Ramos (cell line): Measurements from ENCODE around the gene SIX3.

Source experiments
- in situ Hi-C: fragments of 300-500 bp; cut with MboI; formaldehyde crosslinking; loops from one replicate; pipeline ENCODE4 v1.14.3; 2022; ENCODE audit warnings: low sequenced_read_pairs; ENCODE audit not compliant: unreplicated experiment

Gene SIX3

GRCh38 chr2:44930274-44931197, 11.0 kb upstream of the SIX3 start:
- in situ Hi-C loops = no loop called here

GRCh38 chr2:44931198-44931780, 10.2 kb upstream of the SIX3 start:
- in situ Hi-C loops = no loop called here

GRCh38 chr2:44932079-44932478, 9.4 kb upstream of the SIX3 start:
- in situ Hi-C loops = no loop called here

- in situ Hi-C loops = no loop called here
Measured at GRCh38 chr2:44932564-44933392, 8.7 kb upstream of the SIX3 start.

- in situ Hi-C loops = no loop called here
Measured at GRCh38 chr2:44933434-44933951, 8.0 kb upstream of the SIX3 start.

- in situ Hi-C loops = no loop called here
Measured at GRCh38 chr2:44934038-44934982, 7.2 kb upstream of the SIX3 start.

GRCh38 chr2:44934983-44935728, 6.3 kb upstream of the SIX3 start:
- in situ Hi-C loops = no loop called here

GRCh38 chr2:44935729-44936098, 5.8 kb upstream of the SIX3 start:
- in situ Hi-C loops = no loop called here

GRCh38 chr2:44936275-44936674, 5.2 kb upstream of the SIX3 start:
- in situ Hi-C loops = no loop called here

DNA sequence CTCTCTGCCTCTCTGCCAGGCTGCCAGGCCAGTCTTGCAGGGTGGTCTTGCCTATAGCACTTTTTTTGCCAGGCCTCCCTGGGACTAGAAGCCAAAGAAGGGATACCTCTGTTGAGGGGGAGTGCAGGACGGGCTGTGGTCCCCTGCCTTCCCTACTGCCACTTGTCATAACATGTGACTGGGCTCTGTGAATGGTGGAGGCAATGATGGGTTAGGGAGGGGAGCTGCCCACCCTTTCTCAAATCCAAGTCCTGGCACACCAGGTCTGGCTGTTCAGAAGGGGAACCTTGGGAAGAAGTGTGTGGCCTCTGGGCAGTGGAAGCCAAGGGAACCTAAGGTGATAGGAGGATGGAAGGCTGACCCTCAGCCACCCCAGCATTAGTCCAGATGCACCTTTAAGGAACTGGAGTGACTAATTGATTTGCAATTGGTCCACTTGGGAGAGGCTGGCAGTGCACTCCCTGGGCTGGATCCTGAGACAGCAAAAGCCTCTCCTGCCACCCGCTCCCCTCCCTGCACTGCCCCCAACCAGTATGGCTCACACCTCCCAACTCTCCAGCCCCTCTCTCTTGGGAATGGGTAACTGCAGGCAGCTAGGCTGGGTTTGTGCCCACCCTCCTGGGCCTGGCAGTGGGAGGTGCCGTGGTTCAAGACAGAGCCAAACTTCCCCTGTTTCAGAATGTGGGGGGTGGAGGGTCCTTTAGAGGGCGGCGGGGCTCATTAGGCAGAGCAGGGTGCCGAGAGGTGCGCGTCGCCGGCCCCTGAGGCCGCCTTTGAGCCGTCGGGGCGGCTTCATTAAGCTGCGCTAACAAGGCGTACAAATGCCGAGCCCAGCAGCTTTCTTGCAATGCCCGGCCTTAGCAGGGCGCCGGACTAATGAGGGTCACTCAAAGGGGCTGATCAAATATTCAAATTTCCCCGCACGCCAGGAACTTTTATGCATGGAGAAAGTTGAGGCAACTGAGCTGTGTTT, 4.5 kb upstream of the SIX3 start:
- in situ Hi-C loops = no loop called here

- in situ Hi-C loops = no loop called here
Measured at GRCh38 chr2:44937688-44938240, 3.7 kb upstream of the SIX3 start.

DNA sequence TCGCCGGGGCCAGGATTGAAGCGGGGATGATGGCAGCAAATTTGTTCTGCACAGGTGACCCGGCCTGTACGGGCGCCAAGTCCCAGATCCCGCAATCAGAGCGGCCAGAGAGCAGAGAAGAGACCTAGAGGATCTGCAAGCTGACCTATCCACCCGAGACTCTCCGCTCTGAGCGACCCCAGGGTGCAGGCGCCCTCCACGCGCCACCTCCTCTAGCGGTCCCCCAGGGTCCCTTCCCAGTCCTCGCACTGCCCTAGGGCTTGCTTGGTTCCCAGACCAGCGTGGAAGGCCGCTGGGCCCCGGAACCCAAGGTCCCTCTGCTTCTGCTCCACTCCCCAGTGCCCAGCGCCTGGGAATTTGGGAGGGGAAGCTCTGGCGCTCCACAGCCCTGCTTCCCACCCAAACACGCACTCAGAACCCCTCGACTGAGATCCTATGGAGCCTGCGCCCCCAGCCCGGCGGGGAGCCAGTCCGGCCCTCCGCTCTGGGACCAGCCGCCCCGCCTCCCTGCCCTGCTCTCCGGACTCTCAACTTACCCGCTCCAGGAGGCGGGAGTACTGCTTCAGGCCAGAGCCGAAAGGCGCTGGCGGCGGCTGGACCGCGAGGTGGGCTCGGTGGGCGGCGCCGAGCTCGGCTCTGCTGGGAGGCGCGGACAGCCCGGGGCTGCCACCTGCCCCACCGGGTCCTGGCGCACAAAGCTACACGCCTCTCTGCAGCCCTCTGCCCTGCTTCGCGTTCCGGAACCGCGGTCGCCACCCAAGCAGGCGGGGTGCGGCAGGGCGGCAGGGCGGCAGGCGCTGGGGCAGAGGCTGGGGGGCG, 3.0 kb upstream of the SIX3 start:
- in situ Hi-C loops = no loop called here

DNA sequence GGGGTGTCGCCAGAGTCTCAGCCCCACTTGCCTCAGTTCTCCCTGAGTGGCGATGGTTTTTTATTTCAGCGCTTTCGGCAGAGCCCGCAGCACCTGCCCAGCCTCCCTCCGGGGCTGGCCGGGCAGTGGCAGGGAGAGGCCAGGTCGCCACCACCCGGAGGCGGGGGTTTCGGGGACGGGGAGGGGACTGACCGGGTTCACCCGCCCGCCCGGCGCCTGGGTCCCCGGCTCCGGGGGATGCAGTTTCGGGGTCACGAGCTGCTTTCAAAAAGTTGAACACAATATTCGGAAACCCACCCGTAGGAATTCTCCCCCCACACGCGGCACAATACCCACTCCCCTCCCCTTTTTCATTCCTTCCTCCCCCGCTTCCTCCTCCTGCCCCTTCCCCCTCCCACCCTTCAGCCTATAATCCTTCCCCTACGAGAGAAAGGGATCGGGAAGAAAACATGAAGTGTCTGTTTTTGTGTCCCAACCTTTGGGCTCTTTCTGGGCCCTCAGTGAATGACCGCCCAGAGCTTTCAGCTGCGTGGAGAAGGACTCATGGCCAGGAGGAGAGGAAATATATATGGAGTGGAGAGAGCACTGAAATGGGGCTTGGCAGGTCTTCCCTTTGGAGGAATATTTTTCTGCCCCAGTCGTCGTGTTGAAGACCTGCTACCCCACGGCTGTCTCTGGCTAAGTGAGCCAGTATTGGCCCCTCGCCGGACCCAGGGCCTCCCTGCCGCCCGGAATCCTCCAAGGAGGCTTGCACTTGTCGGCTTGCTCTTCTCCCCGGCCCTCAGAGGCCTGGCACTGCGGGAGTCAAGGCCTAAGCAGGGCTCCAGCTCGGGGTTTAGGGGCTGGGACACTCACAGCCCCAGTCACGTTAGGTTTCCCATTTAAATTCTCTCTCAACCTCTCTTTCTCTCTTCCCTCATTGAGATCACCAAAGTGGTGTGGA, 2.1 kb upstream of the SIX3 start:
- in situ Hi-C loops = no loop called here

- in situ Hi-C loops = no loop called here
Measured at GRCh38 chr2:44940049-44940494, 1.4 kb upstream of the SIX3 start.

- in situ Hi-C loops = no loop called here
Measured at GRCh38 chr2:44940732-44941464, 604 bp upstream of the SIX3 start.
